DMS 273 (cell line): ENCODE results near the gene TRIM2.

Experiments used
- DNase-seq: peaks from one replicate; lab custom pipeline; 2025; ENCODE audit not compliant: unreplicated experiment; lab: John Stamatoyannopoulos, UW

The TRIM2 gene

DNA sequence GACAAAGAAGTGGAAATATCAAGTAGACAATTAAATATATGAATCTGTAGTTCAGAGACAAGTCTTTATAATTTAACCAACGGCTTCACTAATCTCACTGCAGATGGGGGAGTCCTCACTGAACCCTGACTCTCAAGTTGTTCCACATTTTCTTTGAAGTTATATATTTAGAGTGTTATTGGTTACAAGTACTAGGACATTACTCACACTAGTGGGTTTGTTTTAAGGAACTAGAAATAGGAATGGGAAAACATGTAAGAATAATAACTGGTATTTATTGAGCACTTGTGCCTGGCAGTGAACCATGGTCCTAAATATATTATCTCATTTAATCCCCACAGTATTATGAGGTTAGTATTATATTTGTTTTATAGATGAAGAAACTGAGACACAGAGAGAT, 162.2 kb downstream of the TRIM2 start:
- no peak for DNase-seq

- DNase-seq, result no peak
Measured at GRCh38 chr4:153367092-153367491, 162.8 kb downstream of the TRIM2 start.

GRCh38 chr4:153369021-153369420, 164.8 kb downstream of the TRIM2 start:
- DNase-seq, result no peak

DNA sequence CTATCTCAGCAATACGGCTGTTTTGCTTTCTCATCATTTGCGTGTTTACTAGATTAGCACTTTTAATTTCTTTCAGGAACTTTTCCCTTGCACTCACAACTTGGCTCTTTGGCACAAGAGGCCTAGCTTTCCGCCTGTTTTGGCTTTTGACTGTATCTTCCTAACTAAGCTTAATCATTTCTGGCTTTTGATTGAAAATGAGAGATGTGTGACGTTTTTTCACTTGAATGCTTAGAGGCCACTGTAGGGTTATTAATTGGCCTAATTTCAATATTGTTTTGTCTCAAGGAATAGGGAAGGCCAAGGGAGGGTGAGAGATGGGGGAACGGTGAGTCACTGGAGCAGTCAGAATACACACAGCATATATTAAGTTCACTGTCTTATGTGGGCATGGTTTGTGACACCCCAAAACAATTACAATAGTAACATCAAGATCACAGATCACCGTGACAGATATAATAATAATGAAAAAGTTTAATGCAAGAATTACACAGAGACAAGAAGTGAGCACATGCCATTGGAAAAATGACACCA, 167.5 kb downstream of the TRIM2 start:
- no peak for DNase-seq

GRCh38 chr4:153372967-153373562, 168.8 kb downstream of the TRIM2 start:
- DNase-seq, result no peak

DNA sequence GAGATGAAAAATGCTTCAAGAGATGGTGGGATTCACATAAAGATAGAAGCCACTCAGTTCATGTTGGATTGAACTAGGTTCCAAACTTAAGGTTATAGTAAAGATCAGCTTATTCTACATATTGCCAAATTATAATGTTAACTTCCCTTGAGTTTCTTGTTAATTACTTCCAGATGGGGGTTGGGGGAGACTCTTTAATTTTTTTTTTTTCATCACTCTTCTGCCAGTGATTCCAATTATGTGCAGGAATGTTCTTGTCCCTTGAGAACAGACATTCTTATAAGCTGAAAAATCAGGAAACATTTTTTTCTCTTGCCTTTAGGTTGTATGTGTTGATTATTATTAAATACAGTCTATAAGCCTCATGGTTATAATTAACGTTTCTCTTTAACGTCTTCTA, 170.2 kb downstream of the TRIM2 start:
- no peak for DNase-seq

GRCh38 chr4:153375303-153375702, 171.1 kb downstream of the TRIM2 start:
- DNase-seq, result no peak

DNA sequence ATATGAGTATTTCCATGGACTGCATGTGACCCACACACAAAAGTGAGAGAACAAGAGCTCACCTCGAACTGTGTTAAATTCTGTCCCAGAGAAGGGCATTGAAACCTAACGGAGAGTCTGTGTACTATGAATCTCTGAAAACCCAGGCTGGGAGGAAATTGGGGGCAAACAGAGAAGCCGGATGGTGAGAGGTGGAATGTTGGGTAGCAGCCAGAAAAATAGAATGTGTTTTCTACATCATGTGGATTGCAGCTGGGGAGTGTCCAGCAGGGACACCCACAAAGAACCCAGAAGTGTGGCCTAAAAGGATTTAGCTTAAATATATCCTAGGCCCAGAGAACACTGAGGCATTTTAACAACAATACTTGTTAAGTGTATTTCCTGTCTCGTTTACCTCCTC, 178.9 kb downstream of the TRIM2 start:
- DNase-seq, result no peak

- no peak for DNase-seq
Measured at GRCh38 chr4:153384160-153384559, 179.9 kb downstream of the TRIM2 start.

DNA sequence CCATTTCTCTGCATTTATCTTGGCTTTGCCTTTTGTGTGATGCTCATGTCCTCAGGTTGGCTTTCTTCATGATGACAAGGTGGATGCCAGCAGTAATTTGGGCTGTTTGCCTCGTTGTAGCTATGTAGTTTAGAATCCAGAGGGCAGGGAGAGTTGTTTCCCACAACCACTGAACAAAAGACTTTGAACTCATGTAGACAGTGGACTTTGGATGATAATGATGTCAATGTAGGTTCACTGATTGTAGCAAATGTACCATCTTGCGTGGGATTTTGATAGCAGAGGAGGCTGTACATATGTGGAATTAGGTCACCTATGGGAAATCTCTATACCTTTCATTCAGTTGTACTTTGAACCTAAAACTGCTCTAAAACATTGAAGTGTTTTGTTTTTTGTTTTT, 181.5 kb downstream of the TRIM2 start:
- DNase-seq, result no peak

DNA sequence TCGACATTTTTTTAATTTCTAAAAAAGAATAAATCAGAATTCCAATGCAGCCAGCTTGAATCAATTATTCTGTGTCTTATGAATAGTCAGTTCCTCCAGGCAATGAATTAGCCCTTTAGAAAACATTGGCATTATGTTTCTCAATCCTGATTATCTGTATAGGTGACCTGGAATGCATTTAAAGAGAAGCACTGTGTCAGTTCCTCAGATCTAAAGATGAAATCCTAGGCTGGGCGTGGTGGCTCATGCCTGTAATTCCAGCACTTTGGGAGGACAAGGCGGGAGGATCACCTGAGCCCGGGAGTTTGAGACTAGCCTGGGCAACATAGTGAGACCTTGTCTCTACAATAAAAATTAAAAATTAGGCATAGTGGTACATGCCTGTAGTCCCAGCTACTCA, 183.7 kb downstream of the TRIM2 start:
- DNase-seq, result no peak
